Endodermal cell (in vitro differentiated cells): ENCODE measurements around the gene NDUFA6. TPM values are rescaled to one million over a fixed set of nuclear protein-coding genes. Genes with fewer than 3 reads are reported as not detected.

Source experiments
- DNase-seq: peaks from one replicate; pipeline ENCODE4 v3.0.0-alpha.2; 2017
- H3K27ac ChIP-seq: 2 replicates; pipeline ENCODE4 v1.5.1; 2013; ENCODE audit warnings: mild to moderate bottlenecking, low read depth, low read length, moderate library complexity
- H3K27me3 ChIP-seq: 2 replicates; pipeline ENCODE4 v1.6.1; 2013; ENCODE audit warnings: mild to moderate bottlenecking, low read length, moderate library complexity; ENCODE audit not compliant: insufficient read depth, control insufficient read depth, poor library complexity, severe bottlenecking
- H3K36me3 ChIP-seq: 2 replicates; pipeline ENCODE4 v1.7.0; 2013; ENCODE audit warnings: mild to moderate bottlenecking, low read length, moderate library complexity; ENCODE audit not compliant: control insufficient read depth, insufficient read depth
- H3K4me1 ChIP-seq: one replicate; pipeline ENCODE4 v1.7.0; 2013; ENCODE audit warnings: low read length; ENCODE audit not compliant: control insufficient read depth, insufficient read depth
- H3K4me3 ChIP-seq: 2 replicates; pipeline ENCODE4 v1.5.1; 2013; ENCODE audit warnings: mild to moderate bottlenecking, low read length, moderate library complexity
- H3K9ac ChIP-seq: 2 replicates; pipeline ENCODE4 v1.6.1; 2013; ENCODE audit warnings: mild to moderate bottlenecking, low read length, moderate library complexity; ENCODE audit not compliant: poor library complexity, severe bottlenecking; ENCODE audit errors: extremely low read depth
- H3K9me3 ChIP-seq: 2 replicates; pipeline ENCODE4 v1.6.1; 2013; ENCODE audit warnings: mild to moderate bottlenecking, low read length, moderate library complexity; ENCODE audit not compliant: control insufficient read depth
- H3K27ac Mint-ChIP-seq: 2 replicates; pipeline ENCODE4 v1.8.0; 2020; ENCODE audit warnings: mixed read lengths
- H3K27me3 Mint-ChIP-seq: 2 replicates; pipeline ENCODE4 v1.8.0; 2021; ENCODE audit warnings: mild to moderate bottlenecking, mixed read lengths; ENCODE audit not compliant: insufficient read depth
- H3K36me3 Mint-ChIP-seq: 2 replicates; pipeline ENCODE4 v1.8.0; 2020; ENCODE audit warnings: low read depth, mixed read lengths
- H3K4me1 Mint-ChIP-seq: 2 replicates; pipeline ENCODE4 v1.8.0; 2020; ENCODE audit warnings: mixed read lengths
- H3K4me3 Mint-ChIP-seq: 2 replicates; pipeline ENCODE4 v1.8.0; 2020; ENCODE audit warnings: mild to moderate bottlenecking, moderate library complexity, mixed read lengths
- H3K9me3 Mint-ChIP-seq: 2 replicates; pipeline ENCODE4 v1.8.0; 2020; ENCODE audit warnings: mild to moderate bottlenecking, mixed read lengths
- CTCF ChIP-seq: fragments of 200-600 bp; sonication (generic); conservative IDR thresholded peaks from 2 replicates; pipeline ENCODE4 v1.5.0; 2021; ENCODE audit warnings: antibody characterized with exemption, mild to moderate bottlenecking
- WGBS, 2 experiments: methylation state at CpG; one replicate each; pipeline versions ENCODE4 v1.1.5 to v1.1.7; 2013; ENCODE audit warnings: missing lambda C conversion rate in 2 of 2, mixed read lengths in 1 of 2; ENCODE audit not compliant: insufficient coverage in 1 of 2, insufficient read length in 1 of 2; 5-methylcytosine and 5-hydroxymethylcytosine counted together
- total RNA-seq, 2 donors: library from RNA; stranded (reverse); fragmentation: NEBNext Ultra II Directional in 1 of 2; extraction: Animal tissue kit (Norgen Biotek cat#: 25700) in 1 of 2; gene quantifications; 2 replicates in 1 of 2; 3 replicates in 1 of 2; pipeline ENCODE4 v1.2.1, GENCODE V29; 2021

NDUFA6 gene
- total RNA-seq, 2 donors from 2014 or later, result 83.4 to 103 TPM

GRCh38 chr22:42091455-42091782 is 847 bp upstream of the NDUFA6 start:
- DNase-seq, result no peak
- TF ChIP-seq CTCF, result no peak
- Histone ChIP-seq H3K27ac (no peak overlapping the region), H3K9me3 (peaks cover 20% of the 10 kb centered on the region), H3K9ac (peak overlapping the region; percentile 33), H3K36me3 (peaks cover 22% of the 10 kb centered on the region), H3K4me3 (peak overlapping the region; percentile 96), H3K27me3 (no peaks in the 10 kb centered on the region), H3K4me1 (no peaks in the 10 kb centered on the region)
- no peaks in the 10 kb centered on the region for H3K4me1 Mint-ChIP-seq
- peak overlapping the region; percentile 94 for H3K4me3 Mint-ChIP-seq
- 37 to 53% methylated on average over 6 of the region's 7 CpGs for WGBS, 2 experiments
- peak overlapping the region; percentile 83 for H3K27ac Mint-ChIP-seq
- peaks cover 42% of the 10 kb centered on the region for H3K9me3 Mint-ChIP-seq
- H3K27me3 Mint-ChIP-seq, result peaks cover 5% of the 10 kb centered on the region
- H3K36me3 Mint-ChIP-seq, result peaks cover 45% of the 10 kb centered on the region

- peaks cover 63% of the 10 kb centered on the region for H3K36me3 Mint-ChIP-seq
- peaks cover 53% of the 10 kb centered on the region for H3K36me3 ChIP-seq
- 93 to 100% methylated on average over 6 of the region's 6 CpGs for WGBS, 2 experiments
Observed at GRCh38 chr22:42086051-42086450, 4.5 kb downstream of the NDUFA6 start.

GRCh38 chr22:42084874-42085273 is 5.7 kb downstream of the NDUFA6 start:
- Histone ChIP-seq H3K4me3 (no peak overlapping the region), H3K27me3 (no peaks in the 10 kb centered on the region), H3K27ac (no peak overlapping the region), H3K9ac (no peak overlapping the region), H3K9me3 (peaks cover 15% of the 10 kb centered on the region), H3K36me3 (peaks cover 53% of the 10 kb centered on the region), H3K4me1 (no peaks in the 10 kb centered on the region)
- TF ChIP-seq CTCF, result no peak
- Mint-ChIP-seq H3K4me1 (peaks cover 5% of the 10 kb centered on the region), H3K27ac (no peak overlapping the region), H3K4me3 (no peak overlapping the region), H3K36me3 (peaks cover 60% of the 10 kb centered on the region), H3K27me3 (no peaks in the 10 kb centered on the region), H3K9me3 (peaks cover 3% of the 10 kb centered on the region)
- DNase-seq, result no peak
- WGBS, 2 experiments, result 98 to 100% methylated on average over 3 to 8 of the region's 8 CpGs

More at GRCh38 chr22:42086051-42086450, 4.5 kb downstream of the NDUFA6 start:
- Histone ChIP-seq H3K4me1 (no peaks in the 10 kb centered on the region), H3K27me3 (no peaks in the 10 kb centered on the region), H3K9ac (no peak overlapping the region), H3K27ac (no peak overlapping the region), H3K4me3 (no peak overlapping the region), H3K9me3 (peaks cover 15% of the 10 kb centered on the region)
- Mint-ChIP-seq H3K9me3 (peaks cover 6% of the 10 kb centered on the region), H3K4me3 (no peak overlapping the region), H3K27me3 (no peaks in the 10 kb centered on the region), H3K27ac (no peak overlapping the region), H3K4me1 (no peaks in the 10 kb centered on the region)
- TF ChIP-seq CTCF, result no peak
- no peak for DNase-seq
